GM08714 (cell line): ENCODE results near the gene ANKRD16.
"Not testable (repeated sequence)": the region's sequence is repeated elsewhere in the genome, so short reads cannot be mapped to it uniquely, and the experiment has no call there.

Experiments used
- H3K4me3 ChIP-seq: fragments of 200-500 bp; sonication (Bioruptor generic); 2 replicates; pipeline ENCODE4 v1.5.1; 2014; ENCODE audit warnings: mild to moderate bottlenecking, low read length, inconsistent platforms
- ZNF274 ChIP-seq: IDR thresholded peaks from 2 replicates; pipeline ENCODE4 v1.6.1; 2012; ENCODE audit warnings: mild to moderate bottlenecking, low read depth, low read length

The ANKRD16 gene

GRCh38 chr10:5844345-5845055, 45.2 kb downstream of the ANKRD16 start:
- H3K4me3 ChIP-seq = peak overlapping the region; percentile 16; the same call in 1 of the 2 replicates
- no peak for TF ChIP-seq ZNF274

GRCh38 chr10:5843686-5844344, 45.9 kb downstream of the ANKRD16 start:
- peak overlapping the region; percentile 16; the same call in 1 of the 2 replicates for H3K4me3 ChIP-seq
- no peak for TF ChIP-seq ZNF274

DNA sequence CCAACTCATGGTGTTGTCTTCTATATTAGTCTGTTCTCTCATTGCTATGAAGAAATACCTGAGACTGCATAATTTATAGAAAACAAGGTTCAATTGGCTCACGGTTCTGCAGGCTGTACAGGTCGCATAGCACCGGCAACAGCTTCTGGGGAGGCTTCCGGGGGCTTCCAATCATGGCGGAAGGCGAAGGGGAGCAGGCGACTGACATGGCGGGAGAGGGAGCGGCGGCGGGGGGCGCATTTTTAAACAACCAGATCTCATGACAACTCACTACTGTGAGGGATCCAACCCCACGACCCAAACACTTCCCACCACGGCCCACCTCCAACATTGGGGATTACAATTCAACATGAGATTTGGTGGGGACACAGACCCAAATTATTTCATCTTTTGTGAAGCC, 47.7 kb downstream of the ANKRD16 start:
- no peak overlapping the region for H3K4me3 ChIP-seq
- no peak for TF ChIP-seq ZNF274

GRCh38 chr10:5840314-5841307, 49.1 kb downstream of the ANKRD16 start:
- H3K4me3 ChIP-seq = peak overlapping the region; percentile 31; the same call in 1 of the 2 replicates

DNA sequence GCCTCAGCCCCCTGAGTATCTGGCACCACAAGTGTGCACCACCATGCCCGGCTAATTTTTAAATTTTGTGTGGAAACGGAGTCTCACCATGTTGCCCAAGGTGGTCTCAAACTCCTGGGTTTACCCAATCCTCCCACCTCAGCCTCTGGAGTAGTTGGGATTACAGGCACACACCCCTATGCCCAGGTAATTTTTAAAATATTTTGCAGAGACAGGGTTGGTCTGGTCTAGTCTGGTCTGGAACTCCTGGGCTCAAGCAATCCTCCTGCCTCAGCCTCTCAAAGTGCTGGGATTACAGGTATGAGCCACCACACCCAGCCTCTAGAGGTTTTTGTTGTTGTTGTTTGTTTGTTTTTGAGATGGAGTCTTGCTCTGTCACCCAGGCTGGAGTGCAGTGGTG, 53.5 kb downstream of the ANKRD16 start:
- H3K4me3 ChIP-seq = not testable (repeated sequence)

More at GRCh38 chr10:5840314-5841307, 49.1 kb downstream of the ANKRD16 start:
- TF ChIP-seq ZNF274 = no peak

DNA sequence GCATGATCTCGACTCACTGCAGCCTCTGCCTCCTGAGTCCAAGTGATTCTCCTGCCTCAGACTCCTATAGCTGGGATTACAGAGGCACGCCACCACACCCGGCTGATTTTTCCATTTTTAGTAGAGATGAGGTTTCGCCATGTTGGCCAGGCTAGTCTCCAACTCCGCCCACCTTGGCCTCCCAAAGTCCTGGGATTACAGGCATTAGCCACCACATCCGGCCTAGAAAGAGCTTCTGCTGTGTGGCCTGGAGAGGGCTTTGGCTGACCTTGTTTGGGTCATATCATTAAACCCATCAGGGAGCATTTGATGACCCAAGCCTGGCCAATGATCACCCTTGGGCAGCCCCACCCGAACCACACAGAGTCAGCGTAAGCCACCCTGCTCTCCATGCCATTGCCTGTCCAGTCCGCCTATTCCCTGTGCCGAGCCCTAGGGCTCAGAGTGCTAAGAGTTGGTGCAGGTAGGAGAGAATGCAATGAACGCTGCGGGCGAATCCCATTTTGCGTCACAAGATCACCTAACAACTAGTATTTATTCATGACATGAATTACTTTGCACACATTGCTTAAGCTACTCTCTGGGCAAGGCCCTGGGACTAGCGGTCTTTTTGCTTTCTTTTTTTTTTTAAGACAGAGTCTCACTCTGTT, 54.1 kb downstream of the ANKRD16 start:
- no peak for TF ChIP-seq ZNF274
- no peak overlapping the region for H3K4me3 ChIP-seq

DNA sequence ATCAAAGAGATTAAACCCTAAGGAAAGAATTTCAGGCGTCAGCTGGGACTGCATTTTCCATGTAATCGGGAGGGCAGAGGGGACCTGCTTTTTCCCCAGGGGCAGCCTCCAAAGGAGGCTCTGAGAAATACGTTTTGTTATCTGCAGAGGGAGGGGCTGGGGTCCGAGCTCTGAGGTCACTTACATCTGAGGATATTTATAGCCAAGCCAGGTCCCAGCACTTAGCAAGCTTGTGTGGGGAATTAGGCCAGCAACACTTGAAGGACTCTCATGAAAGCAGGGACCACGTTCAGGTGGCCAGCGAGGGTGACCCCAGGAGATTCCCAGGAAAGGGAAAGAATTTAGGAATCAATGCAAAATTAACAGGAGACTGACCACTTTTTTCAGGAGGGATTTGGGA, 55.9 kb downstream of the ANKRD16 start:
- no peak for TF ChIP-seq ZNF274

DNA sequence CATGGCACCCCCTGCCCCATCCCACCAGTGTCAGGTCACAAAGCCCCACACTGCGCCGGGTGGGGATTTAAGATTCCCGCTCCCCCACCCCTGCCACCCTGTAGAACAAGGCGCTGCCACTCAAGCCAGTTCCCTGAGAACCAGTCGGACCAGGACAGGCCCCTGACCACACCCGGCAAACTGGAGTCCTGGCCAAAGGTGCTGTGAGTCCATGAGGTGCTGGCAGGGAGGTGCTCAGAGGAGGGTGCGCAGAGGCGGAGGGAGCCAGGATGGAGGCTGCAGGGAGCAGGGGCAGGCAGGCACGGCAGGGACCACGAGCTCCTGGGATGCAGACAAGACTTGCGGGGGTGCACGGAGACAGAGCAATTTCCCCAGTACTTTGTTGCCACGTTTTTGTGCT, 56.7 kb downstream of the ANKRD16 start:
- H3K4me3 ChIP-seq = no peak overlapping the region
- TF ChIP-seq ZNF274 = no peak

More for the DNA sequence above, 55.9 kb downstream of the ANKRD16 start:
- H3K4me3 ChIP-seq = no peak overlapping the region

DNA sequence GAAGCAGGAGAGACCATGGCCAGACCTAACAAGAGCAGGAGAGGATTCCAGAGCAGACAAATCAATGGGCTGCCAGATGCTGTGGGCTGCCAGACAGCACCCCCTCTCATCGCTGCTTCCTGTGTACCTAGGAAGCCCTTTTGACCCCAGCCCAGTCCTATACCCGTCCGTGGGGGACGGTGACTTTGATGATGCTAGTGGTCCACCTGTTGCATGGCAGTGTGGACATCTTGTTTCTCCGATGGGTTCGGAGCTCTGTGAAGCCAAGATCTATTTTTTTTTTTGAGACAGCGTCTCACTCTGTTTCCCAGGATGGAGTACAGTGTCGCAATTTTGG, 58.3 kb downstream of the ANKRD16 start:
- no peak overlapping the region for H3K4me3 ChIP-seq
- TF ChIP-seq ZNF274 = no peak

DNA sequence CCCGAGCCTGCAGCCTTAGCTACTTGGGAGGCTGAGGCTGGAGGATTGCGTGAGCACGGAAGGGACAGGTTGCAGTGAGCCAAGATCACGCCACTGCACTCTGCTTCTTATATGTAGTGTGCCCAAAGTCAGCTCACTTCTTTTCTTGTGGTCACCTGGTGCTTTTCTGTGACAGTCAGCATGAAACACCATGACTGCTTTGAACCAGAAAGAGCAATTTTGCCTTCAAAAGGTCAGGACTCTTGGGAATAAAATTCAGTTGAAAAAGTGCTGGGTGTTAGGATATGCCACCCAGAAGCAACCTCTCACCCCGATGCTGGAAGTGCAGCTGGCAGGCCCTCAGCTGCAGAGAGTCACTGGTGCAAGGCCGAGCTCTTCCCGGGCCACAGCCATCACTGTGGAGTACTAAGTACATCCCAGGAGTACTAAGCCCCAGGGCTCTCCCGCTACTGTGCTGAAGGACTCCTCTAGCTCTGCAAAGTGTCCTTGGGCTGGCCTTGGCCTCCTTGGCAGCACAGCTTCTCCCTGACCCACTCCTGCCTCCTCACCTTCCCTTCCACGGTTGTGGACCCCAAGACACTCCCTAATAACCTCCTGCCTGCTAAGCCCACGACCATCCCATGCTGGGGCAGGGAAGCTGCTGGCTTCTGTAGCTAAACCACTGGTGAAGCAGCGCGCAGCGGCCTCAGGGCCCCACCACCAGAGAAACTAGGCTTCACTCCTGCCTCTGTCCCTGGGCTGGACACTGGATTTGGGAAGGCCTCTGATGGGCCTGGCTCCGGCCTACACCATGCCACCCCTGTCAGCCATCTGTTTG, 58.9 kb downstream of the ANKRD16 start:
- TF ChIP-seq ZNF274 = no peak
- no peak overlapping the region for H3K4me3 ChIP-seq

DNA sequence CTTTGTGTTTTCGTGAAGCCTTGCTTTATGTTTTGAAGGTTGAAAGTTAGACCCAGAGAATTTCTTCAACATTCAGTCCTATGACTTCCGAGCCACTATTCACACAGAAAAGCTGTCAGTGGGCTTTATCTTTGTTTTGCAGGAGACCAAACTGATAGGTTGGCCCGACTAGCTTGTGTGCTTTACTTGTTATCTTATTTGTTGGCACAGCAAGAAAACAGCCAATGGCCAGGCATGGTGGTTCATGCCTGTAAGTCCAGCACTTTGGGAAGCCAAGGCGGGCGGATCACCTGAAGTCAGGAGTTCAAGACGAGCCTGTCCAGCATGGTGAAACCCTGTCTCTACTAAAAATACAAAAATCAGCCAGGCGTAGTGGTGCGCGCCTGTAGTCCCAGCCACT, 60.4 kb downstream of the ANKRD16 start:
- no peak for TF ChIP-seq ZNF274
- no peak overlapping the region for H3K4me3 ChIP-seq

DNA sequence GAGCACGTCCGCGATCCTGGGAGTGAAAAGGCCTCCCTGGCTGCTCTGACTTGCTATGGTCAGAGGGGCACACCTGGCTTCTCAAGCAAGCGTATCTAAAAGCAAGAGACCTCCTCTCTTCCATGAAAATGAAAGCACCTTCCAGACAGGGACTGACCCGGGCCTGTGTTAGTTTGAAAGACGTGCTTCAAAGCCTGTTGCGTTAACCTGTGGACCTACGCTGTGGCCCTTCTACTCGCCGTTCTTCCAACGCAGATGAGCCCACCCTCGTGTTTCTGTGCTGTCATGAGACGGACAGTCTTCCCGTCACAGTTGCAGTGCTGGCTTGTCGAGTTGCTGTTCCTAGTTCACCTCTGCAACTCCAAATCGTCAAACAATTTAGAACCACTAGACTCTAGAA, 61.0 kb downstream of the ANKRD16 start:
- TF ChIP-seq ZNF274 = no peak
- no peak overlapping the region for H3K4me3 ChIP-seq

DNA sequence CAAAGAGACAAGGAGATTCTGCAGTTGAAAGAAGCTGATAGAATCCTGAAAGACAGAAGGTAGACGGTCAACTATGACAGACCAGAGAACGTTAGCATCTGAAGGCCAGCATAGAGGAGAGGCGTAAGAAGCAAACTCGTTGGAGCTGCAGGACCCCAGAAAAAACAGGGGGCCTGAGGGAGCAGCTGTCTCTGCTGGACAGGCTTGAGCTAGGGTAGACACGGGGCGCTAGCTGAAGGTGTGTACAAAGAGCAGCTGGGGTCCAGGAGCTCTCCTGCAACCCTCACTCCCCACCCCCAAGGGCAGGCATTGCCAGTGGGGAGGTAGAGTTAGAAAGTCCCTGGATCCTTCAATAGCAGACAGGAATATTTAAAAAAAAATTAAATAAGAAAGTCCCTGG, 61.9 kb downstream of the ANKRD16 start:
- H3K4me3 ChIP-seq = no peak overlapping the region
- no peak for TF ChIP-seq ZNF274

DNA sequence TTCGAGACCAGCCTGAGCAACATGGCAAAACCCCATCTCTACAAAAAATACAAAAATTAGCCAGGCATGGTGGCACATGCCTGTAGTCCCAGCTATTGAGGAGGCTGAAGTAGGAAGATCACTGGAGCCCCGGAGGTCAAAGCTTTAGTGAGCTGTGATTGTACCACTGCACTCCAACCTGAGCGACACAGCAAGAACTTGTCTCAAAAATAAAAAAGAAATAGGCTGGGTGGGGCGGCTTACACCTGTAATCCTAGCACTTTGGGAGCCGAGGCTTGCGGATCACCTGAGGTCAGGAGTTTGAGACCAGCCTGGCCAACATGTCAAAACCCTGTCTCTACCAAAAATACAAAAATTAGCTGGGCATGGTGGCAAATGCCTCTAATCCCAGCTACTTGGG, 63.2 kb downstream of the ANKRD16 start:
- H3K4me3 ChIP-seq = not testable (repeated sequence)
